Upper lobe of left lung (tissue), 4 donors: ENCODE data around the gene ZFAND4.

Source experiments
- CTCF ChIP-seq, 6 experiments: fragments of 450-650 bp in 4 of 6; fragments of 200-600 bp in 2 of 6; sonication (generic) in 2 of 6; IDR thresholded peaks; one replicate each; pipeline ENCODE4 v1.5.1; 2016 to 2019; ENCODE audit warnings: antibody characterized with exemption in 6 of 6
- EP300 ChIP-seq, 4 donors: sonication (generic); formaldehyde crosslinking; IDR thresholded peaks; one replicate each; pipeline ENCODE4 v1.5.1; 2017; ENCODE audit warnings: antibody characterized with exemption in 4 of 4, control low read depth in 2 of 4
- POLR2A ChIP-seq, 4 donors: fragments of 450-650 bp; IDR thresholded peaks; one replicate each; pipeline ENCODE4 v1.5.1; 2016 to 2017; ENCODE audit warnings: antibody characterized with exemption in 4 of 4, mild to moderate bottlenecking in 2 of 4
- POLR2AphosphoS5 ChIP-seq, 2 donors: sonication (generic); formaldehyde crosslinking; IDR thresholded peaks; one replicate each; pipeline ENCODE4 v1.5.1; 2017; ENCODE audit warnings: antibody characterized with exemption in 2 of 2

- TF ChIP-seq CTCF (IDR thresholded peaks at IDR 0.05) (no peak), EP300 (IDR thresholded peaks at IDR 0.05) (no peak), POLR2A (IDR thresholded peaks at IDR 0.05) (no peak), POLR2AphosphoS5 (IDR thresholded peaks at IDR 0.05) (no peak)
Observed at GRCh38 chr10:45586028-45586824, 86.3 kb downstream of the ZFAND4 start.
